GM12873 (cell line): ENCODE data around the gene PRXL2A.

Experiments used
- TF ChIP-seq, protein P1 (sequence below): IDR thresholded peaks from 2 replicates; pipeline ENCODE4 v1.5.1; 2012; ENCODE audit warnings: low read depth, mild to moderate bottlenecking, moderate library complexity, low read length, control low read depth; ENCODE audit not compliant: insufficient read depth; ENCODE audit errors: missing control alignments

The PRXL2A gene

DNA sequence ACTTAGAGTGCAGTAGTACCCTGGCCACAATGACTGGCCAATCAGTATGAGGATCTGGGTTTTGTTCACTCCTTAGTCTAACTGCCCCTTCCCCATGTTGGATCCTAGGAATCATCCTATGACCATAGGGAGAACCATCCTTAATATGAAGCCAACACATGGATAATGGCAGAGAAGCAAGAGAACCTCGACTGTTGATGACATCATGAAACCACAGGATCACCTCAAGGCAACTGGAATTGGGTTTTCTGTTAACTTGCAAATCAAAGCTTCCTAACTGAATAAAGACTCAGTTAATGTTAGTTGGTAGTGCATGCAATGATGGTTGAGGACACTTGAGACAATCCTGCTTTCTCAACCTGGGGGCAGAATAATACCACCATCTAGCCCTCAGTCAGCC lies 3.3 kb upstream of the PRXL2A start:
- TF ChIP-seq, protein P1, sequence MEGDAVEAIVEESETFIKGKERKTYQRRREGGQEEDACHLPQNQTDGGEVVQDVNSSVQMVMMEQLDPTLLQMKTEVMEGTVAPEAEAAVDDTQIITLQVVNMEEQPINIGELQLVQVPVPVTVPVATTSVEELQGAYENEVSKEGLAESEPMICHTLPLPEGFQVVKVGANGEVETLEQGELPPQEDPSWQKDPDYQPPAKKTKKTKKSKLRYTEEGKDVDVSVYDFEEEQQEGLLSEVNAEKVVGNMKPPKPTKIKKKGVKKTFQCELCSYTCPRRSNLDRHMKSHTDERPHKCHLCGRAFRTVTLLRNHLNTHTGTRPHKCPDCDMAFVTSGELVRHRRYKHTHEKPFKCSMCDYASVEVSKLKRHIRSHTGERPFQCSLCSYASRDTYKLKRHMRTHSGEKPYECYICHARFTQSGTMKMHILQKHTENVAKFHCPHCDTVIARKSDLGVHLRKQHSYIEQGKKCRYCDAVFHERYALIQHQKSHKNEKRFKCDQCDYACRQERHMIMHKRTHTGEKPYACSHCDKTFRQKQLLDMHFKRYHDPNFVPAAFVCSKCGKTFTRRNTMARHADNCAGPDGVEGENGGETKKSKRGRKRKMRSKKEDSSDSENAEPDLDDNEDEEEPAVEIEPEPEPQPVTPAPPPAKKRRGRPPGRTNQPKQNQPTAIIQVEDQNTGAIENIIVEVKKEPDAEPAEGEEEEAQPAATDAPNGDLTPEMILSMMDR = no peak

DNA sequence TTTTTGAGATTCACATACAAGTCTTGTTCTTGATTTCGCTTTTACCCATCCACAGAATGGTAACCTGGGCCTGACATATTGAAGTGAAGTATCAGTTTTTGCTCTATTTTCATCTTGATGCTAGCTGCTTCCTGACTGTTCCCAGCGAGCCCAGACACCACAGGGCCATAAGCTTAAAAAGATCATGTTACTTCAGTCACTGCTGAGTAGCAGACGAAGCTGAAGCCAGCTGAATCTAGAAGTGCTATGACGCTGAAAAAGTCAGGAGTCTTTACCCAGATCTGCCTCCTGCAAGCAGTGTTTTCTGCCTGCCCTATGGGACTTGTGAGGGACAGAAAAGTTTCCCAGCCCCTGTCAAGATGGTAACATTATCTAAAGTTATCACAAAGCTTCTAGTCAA lies 2.7 kb upstream of the PRXL2A start:
- TF ChIP-seq, protein P1 = no peak

DNA sequence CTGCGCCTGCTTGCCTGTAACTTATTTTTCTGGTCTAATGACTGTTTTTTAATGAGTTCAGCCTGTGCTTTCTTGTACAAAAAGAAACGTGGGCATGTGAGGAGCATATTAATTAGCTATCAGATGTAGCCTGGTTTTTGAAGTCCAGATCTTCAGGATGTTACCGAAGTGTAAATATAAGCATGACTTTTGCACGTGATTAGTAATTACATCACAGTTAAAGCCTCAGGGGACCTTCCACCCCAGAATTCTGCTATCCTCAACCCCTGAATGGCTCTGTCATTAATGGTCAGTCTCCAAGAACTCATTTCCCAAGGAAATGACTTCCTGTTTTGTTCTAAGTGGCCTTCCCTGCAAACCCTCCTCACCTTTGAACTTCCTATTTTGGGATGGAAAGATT lies 2.1 kb upstream of the PRXL2A start:
- TF ChIP-seq, protein P1 = no peak

DNA sequence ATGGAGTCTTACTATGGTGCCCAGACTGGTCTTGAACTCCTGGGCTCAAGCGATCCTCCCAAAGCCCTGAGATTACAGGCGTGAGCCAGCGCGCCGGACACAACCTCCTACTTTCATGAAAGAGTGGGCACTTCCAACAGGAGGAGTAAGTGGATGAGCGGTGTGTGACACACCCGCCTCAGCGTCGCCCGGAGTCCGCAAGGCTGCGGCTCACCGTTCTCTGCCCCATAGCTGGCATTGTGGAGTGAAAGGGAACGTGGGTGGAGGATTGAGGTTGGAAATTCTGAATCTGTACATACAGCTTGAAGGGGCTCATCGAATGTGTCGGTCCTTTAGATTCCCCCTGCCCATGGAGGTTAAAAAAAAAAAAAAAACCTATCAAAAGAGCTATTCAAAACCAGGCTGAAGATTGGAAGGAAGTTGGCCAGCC lies 524 bp upstream of the PRXL2A start:
- TF ChIP-seq, protein P1 = no peak

DNA sequence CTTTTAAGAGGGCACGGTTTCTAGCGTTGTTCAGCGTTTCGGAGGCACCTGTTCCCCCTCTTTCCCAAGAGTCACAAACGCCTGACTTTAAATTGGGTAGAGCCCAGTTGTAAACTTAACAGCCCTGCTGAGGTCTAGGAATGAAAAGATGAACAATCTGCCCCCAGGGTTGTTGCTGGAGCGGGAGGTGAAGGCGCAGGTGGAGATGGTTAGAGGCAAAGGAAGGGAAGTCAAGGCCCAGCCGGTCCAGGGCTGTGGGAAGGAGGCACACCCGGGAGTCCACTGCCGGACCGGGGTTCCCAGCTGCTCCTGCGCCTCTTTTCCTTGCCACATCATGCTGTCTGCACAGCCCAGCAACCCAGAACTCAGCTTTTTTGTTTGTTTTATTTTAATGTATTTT lies 770 bp downstream of the PRXL2A start:
- TF ChIP-seq, protein P1 = no peak

DNA sequence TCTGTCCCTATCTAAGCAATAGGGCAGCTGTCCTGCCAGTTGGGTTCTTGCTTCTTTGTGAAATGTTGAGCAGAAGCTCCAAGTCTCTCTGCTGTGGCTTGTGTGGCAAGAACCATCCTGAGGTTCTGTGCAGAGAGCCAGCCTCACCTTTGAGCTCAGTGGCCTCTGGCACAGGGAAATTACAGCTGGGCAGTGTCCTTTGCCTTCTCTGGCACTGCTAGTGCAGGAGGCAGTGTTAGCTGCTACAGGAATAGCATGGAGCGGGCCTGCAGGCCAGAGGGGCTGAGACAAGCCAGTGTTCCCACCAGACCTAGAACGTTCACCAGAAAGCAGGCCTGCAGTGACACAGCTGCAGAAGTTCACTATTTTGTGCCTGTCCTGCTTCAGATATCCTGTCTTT lies 1.8 kb downstream of the PRXL2A start:
- TF ChIP-seq, protein P1 = no peak

DNA sequence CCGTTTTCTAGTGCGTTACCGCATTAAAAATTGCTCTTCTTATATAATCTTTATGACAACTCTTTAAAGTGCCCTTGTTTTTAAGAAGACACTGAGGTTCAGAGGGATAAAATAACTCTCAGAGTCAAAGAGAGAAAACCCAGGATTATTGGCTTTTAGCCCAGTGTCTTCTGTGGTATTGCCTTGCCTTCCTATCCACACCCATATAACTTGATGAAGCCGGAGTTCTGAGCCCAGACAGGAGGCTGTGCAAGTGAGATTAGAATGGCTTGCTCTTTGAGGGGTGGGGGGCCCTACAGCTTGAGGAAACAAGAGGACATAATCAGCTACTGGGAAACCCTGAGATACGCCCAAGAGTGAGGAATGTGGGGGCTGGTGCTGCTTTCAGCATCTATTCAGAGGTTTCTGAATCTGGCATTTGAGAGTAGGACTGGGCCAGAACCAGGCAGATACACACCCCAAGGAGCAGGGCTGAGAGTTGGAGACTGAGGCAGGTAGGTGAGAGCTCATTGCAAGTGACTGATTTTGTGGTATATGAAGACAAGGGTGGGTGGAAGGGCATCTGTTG lies 2.3 kb downstream of the PRXL2A start:
- TF ChIP-seq, protein P1 = no peak
